Endothelial cell of umbilical vein (primary cell): ENCODE results near the gene LY6G6C.

Experiments
- EZH2 ChIP-seq: IDR thresholded peaks from 2 replicates; pipeline ENCODE4 v1.6.1; 2012; ENCODE audit warnings: borderline replicate concordance, low read depth, mild to moderate bottlenecking, moderate library complexity, low read length, inconsistent platforms; ENCODE audit not compliant: severe bottlenecking
- FOS ChIP-seq: IDR thresholded peaks from 2 replicates; pipeline ENCODE4 v1.6.1; 2011; ENCODE audit warnings: mild to moderate bottlenecking, low read length, moderate library complexity, borderline replicate concordance; ENCODE audit not compliant: insufficient read depth
- GATA2 ChIP-seq: IDR thresholded peaks from 2 replicates; pipeline ENCODE4 v1.7.0; 2011; ENCODE audit warnings: low read depth, mild to moderate bottlenecking, moderate library complexity, mixed read lengths, low read length; ENCODE audit not compliant: insufficient read length, insufficient read depth
- JUN ChIP-seq: IDR thresholded peaks from 2 replicates; pipeline ENCODE4 v1.6.1; 2011; ENCODE audit warnings: borderline replicate concordance, low read depth; ENCODE audit not compliant: insufficient read length, insufficient read depth
- MYC ChIP-seq: IDR thresholded peaks from one replicate; pipeline ENCODE4 v1.6.1; 2011; ENCODE audit warnings: mild to moderate bottlenecking, low read depth, low read length
- POLR2A ChIP-seq: IDR thresholded peaks from 2 replicates; pipeline ENCODE4 v1.6.1; 2012; ENCODE audit warnings: low read depth, mild to moderate bottlenecking, control low read depth, low read length
- POLR2AphosphoS5 ChIP-seq: IDR thresholded peaks from 2 replicates; pipeline ENCODE4 v1.6.1; 2012; ENCODE audit warnings: low read depth, mild to moderate bottlenecking, control low read depth, low read length, moderate library complexity; ENCODE audit not compliant: insufficient read depth
- TF ChIP-seq, protein P1 (sequence below), 2 donors: IDR thresholded peaks; 1 replicate in 1 of 2; 2 replicates in 1 of 2; pipeline ENCODE4 v1.5.1; 2011; ENCODE audit warnings: low read length in 2 of 2, mild to moderate bottlenecking in 2 of 2, moderate library complexity in 2 of 2, control low read depth in 1 of 2, inconsistent platforms in 1 of 2, low read depth in 1 of 2; ENCODE audit not compliant: insufficient read depth in 1 of 2; ENCODE audit errors: extremely low read depth in 1 of 2
- TF ChIP-seq, protein P2 (sequence below): IDR thresholded peaks from 2 replicates; pipeline ENCODE4 v1.6.1; 2011; ENCODE audit not compliant: insufficient read depth, insufficient read length

GRCh38 chr6:31737315-31737990, 15.9 kb upstream of the LY6G6C start:
- TF ChIP-seq, protein P1, sequence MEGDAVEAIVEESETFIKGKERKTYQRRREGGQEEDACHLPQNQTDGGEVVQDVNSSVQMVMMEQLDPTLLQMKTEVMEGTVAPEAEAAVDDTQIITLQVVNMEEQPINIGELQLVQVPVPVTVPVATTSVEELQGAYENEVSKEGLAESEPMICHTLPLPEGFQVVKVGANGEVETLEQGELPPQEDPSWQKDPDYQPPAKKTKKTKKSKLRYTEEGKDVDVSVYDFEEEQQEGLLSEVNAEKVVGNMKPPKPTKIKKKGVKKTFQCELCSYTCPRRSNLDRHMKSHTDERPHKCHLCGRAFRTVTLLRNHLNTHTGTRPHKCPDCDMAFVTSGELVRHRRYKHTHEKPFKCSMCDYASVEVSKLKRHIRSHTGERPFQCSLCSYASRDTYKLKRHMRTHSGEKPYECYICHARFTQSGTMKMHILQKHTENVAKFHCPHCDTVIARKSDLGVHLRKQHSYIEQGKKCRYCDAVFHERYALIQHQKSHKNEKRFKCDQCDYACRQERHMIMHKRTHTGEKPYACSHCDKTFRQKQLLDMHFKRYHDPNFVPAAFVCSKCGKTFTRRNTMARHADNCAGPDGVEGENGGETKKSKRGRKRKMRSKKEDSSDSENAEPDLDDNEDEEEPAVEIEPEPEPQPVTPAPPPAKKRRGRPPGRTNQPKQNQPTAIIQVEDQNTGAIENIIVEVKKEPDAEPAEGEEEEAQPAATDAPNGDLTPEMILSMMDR (IDR thresholded peaks at IDR 0.05; ENCODE audit: extremely low read depth in 1 of 2, insufficient read depth in 1 of 2, low read depth in 1 of 2, low read length in 2 of 2), result no peak
- TF ChIP-seq FOS (no peak), POLR2A (no peak), EZH2 (no peak), MYC (no peak), POLR2AphosphoS5 (no peak), GATA2 (no peak), JUN (no peak)
- TF ChIP-seq, protein P2, sequence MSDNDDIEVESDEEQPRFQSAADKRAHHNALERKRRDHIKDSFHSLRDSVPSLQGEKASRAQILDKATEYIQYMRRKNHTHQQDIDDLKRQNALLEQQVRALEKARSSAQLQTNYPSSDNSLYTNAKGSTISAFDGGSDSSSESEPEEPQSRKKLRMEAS, result no peak
